ENCODE data around the gene CCDC86.

CCDC86 gene

DNA sequence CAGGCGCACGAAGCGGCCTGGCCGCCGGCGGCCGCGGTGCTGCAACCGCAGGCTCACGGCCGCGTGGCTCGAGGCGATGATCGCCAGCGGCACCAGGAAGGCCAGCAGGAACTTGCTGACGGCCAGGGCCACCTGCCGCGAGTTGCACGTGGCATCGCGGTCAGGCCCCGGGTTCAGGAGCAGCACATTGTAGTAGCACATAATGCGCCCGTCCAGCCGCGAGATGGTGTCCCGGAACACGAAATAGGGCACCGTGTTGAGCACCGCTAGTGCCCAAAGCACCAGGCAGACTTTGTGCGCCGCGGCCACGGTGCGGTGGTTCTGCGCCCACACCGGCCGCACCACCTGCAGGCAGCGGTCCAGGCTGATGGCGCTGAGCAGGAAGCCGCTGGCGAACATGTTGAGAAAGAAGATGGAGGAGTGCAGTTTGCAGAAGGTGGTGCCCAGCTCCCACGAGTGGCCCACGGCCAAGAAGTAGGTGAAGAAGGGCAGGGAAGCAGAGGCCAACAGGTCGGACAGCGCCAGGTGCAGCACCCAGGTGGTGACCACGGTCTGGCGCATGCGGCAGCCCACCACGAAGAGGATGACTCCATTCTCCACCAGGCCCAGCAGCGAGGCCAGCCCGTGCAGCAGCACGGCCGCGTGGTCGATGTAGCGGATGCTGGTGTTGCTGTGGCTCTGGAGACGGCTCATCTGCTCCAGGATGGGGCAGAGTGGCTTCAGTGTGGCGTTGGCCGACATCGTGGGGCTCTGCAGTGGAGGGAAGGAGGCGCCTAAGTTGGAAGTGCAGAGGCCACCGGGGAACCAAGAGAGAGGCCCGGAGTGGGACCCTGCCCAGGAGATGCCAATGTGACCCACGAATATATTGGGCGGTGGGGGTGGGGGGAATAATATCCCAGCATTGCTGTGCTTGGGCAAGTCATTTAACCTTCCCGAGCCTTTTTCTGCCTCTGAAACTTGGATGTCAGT is 11.4 kb downstream of the CCDC86 start:
- POLR2A ChIA-PET: interaction anchor here (1.0 kb wide), 1 partner anchor 10 kb away, joined by 3 read pairs; no protein-coding TSS in a partner anchor
- H3K4me3 ChIP-seq (ENCODE audit: low read depth, low read length): no peak overlapping the region
- DNase-seq (ENCODE audit: low read depth, low spot score): no peak
- CTCF ChIA-PET: interaction anchor here (1.2 kb wide), 1 partner anchor 18 kb away, joined by 4 read pairs; no protein-coding TSS in a partner anchor
- TF ChIP-seq, protein P1, sequence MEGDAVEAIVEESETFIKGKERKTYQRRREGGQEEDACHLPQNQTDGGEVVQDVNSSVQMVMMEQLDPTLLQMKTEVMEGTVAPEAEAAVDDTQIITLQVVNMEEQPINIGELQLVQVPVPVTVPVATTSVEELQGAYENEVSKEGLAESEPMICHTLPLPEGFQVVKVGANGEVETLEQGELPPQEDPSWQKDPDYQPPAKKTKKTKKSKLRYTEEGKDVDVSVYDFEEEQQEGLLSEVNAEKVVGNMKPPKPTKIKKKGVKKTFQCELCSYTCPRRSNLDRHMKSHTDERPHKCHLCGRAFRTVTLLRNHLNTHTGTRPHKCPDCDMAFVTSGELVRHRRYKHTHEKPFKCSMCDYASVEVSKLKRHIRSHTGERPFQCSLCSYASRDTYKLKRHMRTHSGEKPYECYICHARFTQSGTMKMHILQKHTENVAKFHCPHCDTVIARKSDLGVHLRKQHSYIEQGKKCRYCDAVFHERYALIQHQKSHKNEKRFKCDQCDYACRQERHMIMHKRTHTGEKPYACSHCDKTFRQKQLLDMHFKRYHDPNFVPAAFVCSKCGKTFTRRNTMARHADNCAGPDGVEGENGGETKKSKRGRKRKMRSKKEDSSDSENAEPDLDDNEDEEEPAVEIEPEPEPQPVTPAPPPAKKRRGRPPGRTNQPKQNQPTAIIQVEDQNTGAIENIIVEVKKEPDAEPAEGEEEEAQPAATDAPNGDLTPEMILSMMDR (IDR thresholded peaks at IDR 0.05; ENCODE audit: insufficient read depth, low read length, missing control alignments): no peak

DNA sequence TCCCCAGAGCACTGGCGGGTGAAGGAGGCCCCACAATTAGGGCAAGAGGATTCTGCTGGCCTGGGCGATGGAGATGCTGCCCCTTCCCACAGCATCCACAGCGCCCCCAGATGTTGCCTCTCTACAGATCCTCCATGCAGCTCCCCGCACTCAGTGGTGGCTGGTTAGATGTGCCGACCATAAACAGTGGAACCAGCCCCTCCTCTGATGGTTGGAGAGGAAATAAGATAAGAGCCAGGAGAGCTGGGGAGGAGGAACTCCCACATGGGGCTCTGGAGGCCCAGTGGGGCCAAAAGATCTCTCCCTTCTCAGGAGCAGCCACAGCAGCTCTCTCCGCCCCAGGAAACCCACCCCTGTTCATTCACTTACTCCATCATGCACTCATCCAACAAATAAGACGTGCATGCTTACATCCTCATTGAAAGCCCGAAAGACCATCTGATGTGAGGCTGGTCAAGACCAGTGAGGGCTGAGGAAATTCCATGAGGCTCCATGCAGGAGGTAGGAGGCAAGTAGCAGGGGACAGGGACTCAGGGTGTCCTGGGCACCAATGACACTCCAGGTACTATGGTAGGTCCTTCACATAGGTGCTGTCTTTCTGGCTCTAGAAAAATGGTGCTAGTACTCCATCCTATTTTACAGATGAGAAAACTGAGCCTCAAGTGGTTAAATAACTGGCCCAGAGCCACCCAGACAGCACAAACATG is 12.4 kb downstream of the CCDC86 start:
- no peak overlapping the region for H3K4me3 ChIP-seq (ENCODE audit: low read depth, low read length)
- CTCF ChIA-PET: no interaction called here
- DNase-seq (ENCODE audit: low read depth, low spot score): no peak
- POLR2A ChIA-PET: no interaction called here
- TF ChIP-seq, protein P1 (IDR thresholded peaks at IDR 0.05; ENCODE audit: insufficient read depth, low read length, missing control alignments): no peak

DNA sequence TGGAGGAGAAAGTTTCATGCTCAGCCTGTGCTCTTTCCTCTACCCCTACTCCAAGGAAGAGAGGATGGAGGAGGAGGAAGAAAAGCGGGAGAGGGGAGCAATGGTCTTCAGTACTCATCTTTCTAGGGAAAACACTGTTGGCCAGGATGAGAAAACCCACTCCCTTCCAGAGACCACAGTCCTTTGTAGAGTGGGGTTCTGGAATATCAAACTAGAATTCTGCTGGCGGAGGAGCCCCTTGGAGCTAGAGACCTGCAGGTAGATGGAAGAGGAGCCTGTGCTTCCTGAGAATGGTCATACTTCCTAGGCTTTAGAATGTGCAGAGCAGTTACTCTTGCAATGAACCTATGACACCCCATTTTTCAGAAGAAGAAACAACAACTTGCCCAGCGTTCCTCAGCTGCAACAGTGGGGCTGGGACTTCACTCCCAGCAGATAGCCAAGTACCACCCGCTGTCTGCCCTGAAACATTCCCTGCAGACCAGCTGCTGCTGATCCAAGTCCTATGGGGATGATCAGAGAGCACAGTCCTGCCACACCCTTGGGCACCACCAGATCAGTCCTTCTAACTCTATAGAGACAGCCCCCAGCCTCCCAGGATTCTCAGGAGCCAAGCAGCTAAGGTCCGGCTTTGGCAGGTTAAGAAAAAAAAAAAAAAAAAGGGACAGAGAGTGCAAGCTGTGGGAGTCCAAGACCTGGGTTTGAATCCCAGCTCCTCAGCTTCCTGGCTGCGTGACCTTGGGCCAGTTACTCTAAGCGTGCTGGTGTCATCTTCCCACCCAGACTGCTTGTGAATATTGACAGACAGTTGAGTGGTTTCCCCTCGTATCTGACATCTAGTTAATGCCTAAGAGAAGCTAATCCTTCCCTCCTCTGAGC is 13.2 kb downstream of the CCDC86 start:
- no peak overlapping the region for H3K4me3 ChIP-seq (ENCODE audit: low read depth, low read length)
- TF ChIP-seq, protein P1 (IDR thresholded peaks at IDR 0.05; ENCODE audit: insufficient read depth, low read length, missing control alignments): no peak
- CTCF ChIA-PET: interaction anchor here (1.3 to 2.1 kb wide), 3 partner anchors 16 to 45 kb away, joined by 4 to 6 read pairs (median 4); no protein-coding TSS in a partner anchor
- POLR2A ChIA-PET: no interaction called here
- DNase-seq (ENCODE audit: low read depth, low spot score): no peak

DNA sequence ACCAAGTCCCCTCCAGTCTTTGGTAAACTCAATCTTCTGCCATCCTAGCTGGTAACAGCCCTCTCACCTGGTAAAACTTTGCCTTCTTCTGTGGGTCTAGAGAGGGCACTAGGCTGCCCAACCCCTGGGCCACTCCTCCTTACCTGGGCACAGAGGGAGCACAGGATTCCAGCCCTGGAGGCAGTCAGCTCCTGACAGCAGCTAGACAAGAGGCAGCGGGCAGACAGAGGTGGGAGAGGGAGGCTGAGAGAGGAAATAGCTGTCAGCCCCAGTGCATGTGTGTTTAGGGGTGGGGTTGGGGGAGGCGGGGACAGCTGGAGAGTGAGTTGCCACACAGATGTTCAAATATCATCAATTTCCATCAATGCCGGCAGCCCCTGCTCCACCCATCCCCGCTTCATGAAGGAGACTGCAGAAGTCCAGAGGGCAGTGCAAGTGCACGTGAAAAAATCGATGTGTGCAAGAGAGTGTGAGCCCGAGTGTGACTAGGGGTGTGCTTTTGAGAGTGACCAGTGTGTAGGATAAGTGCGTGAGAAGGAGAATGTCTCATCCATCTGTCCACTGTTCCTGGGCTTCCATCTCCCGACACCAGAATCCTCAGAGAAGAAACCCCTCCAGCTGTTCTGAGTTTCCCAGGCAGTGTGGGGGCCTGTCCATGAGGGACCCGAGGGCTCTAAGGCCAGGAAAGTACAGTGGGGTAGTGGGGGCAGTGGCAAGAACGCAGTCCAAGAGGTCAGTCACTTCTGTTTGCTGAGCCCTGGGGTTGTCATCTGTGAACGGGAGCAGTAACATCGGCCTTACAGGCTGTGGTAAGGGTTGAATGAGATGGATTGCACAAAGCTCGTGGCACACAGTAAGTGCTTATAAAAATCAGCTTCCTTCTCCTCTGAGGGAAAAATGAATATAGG is 14.1 kb downstream of the CCDC86 start, which contains the start of gene PTGDR2:
Gene PTGDR2, minus strand, starts transcription at position 225 of the 908 bp plus-strand sequence. CDS start 2,228 bp downstream, outside the sequence.
- POLR2A ChIA-PET: interaction anchor here (1.1 kb wide), 1 partner anchor 13 kb away, joined by 5 read pairs; no protein-coding TSS in a partner anchor
- TF ChIP-seq, protein P1 (IDR thresholded peaks at IDR 0.05; ENCODE audit: insufficient read depth, low read length, missing control alignments): no peak
- H3K4me3 ChIP-seq (ENCODE audit: low read depth, low read length): no peak within 1 kb of the TSS
- CTCF ChIA-PET: interaction anchor here (1.0 to 2.1 kb wide), 4 partner anchors 15 to 44 kb away, joined by 4 to 6 read pairs (median 4); no protein-coding TSS in a partner anchor
- DNase-seq (ENCODE audit: low read depth, low spot score): no peak

All from AG04449 (cell line).